Neural progenitor cell (in vitro differentiated cells): ENCODE data around the gene DNAJC8. TPM values are rescaled to one million over a fixed set of nuclear protein-coding genes. Genes with fewer than 3 reads are reported as not detected.
A peak's percentile ranks its signal among the peaks of the same experiment; 100 is the strongest.

Source experiments
- DNase-seq: peaks from one replicate; pipeline ENCODE4 v3.0.0-alpha.2; 2016; ENCODE audit warnings: low spot score
- H2AFZ ChIP-seq: fragments of 200-600 bp; sonication (generic); replicated peaks from 2 replicates; pipeline ENCODE4 v1.6.1; 2016; ENCODE audit warnings: antibody characterized with exemption
- H3F3A ChIP-seq: fragments of 200-600 bp; sonication (generic); 2 replicates; pipeline ENCODE4 v1.6.1; 2016; ENCODE audit warnings: antibody characterized with exemption, low read depth
- H3K27ac ChIP-seq: fragments of 200-600 bp; sonication (generic); 2 replicates; pipeline ENCODE4 v1.5.1; 2016; ENCODE audit warnings: mild to moderate bottlenecking
- H3K27me3 ChIP-seq: fragments of 200-600 bp; sonication (generic); 2 replicates; pipeline ENCODE4 v1.6.1; 2016; ENCODE audit warnings: mild to moderate bottlenecking, moderate library complexity
- H3K36me3 ChIP-seq: fragments of 200-600 bp; sonication (generic); 2 replicates; pipeline ENCODE4 v1.5.1; 2016
- H3K4me1 ChIP-seq: fragments of 200-600 bp; sonication (generic); 2 replicates; pipeline ENCODE4 v1.6.1; 2016; ENCODE audit warnings: mixed run types
- H3K4me2 ChIP-seq: fragments of 200-600 bp; sonication (generic); 2 replicates; pipeline ENCODE4 v1.6.1; 2016
- H3K4me3 ChIP-seq: fragments of 200-600 bp; sonication (generic); 2 replicates; pipeline ENCODE4 v1.5.1; 2016
- H3K79me2 ChIP-seq: fragments of 200-600 bp; sonication (generic); 2 replicates; pipeline ENCODE4 v1.6.1; 2016; ENCODE audit warnings: low read depth
- H3K9ac ChIP-seq: fragments of 200-600 bp; sonication (generic); 2 replicates; pipeline ENCODE4 v1.6.1; 2016
- H3K9me3 ChIP-seq: fragments of 200-600 bp; sonication (generic); 2 replicates; pipeline ENCODE4 v1.5.1; 2016; ENCODE audit warnings: low read depth
- H4K20me1 ChIP-seq: fragments of 200-600 bp; sonication (generic); 2 replicates; pipeline ENCODE4 v1.6.1; 2016; ENCODE audit warnings: low read depth
- H3K27ac Mint-ChIP-seq: 3 replicates; pipeline ENCODE4 v1.8.0; 2021; ENCODE audit warnings: mixed read lengths
- H3K27me3 Mint-ChIP-seq: 2 replicates; pipeline ENCODE4 v1.8.0; 2022; ENCODE audit warnings: low read depth, mild to moderate bottlenecking, inconsistent platforms, moderate library complexity, mixed read lengths; ENCODE audit not compliant: insufficient read depth
- H3K36me3 Mint-ChIP-seq: 3 replicates; pipeline ENCODE4 v1.8.0; 2021; ENCODE audit warnings: mixed read lengths
- H3K4me1 Mint-ChIP-seq: 3 replicates; pipeline ENCODE4 v1.8.0; 2021; ENCODE audit warnings: mixed read lengths
- H3K4me3 Mint-ChIP-seq: 3 replicates; pipeline ENCODE4 v1.8.0; 2021; ENCODE audit warnings: mild to moderate bottlenecking, moderate library complexity, mixed read lengths
- H3K9me3 Mint-ChIP-seq: 3 replicates; pipeline ENCODE4 v1.8.0; 2020; ENCODE audit warnings: mixed read lengths
- CTCF ChIP-seq: fragments of 200-600 bp; sonication (generic); IDR thresholded peaks from 2 replicates; pipeline ENCODE4 v1.5.1; 2017; ENCODE audit warnings: antibody characterized with exemption, mild to moderate bottlenecking
- EZH2 ChIP-seq: fragments of 200-600 bp; sonication (generic); IDR thresholded peaks from 2 replicates; pipeline ENCODE4 v1.6.1; 2017; ENCODE audit warnings: antibody characterized with exemption, mild to moderate bottlenecking, moderate library complexity
- EZH2phosphoT487 ChIP-seq: fragments of 200-600 bp; sonication (generic); IDR thresholded peaks from 2 replicates; pipeline ENCODE4 v1.6.1; 2017; ENCODE audit warnings: antibody characterized with exemption
- total RNA-seq: library from RNA; depleted of rRNA; stranded (reverse); fragments of >200 nt; gene quantifications from 2 replicates; pipeline ENCODE4 v1.2.3, GENCODE V29; 2015; ENCODE audit warnings: low replicate concordance

Gene DNAJC8
- total RNA-seq, 1 donor from 2014 or later, result 117 TPM

- no peaks in the 10 kb centered on the region for H3K9me3 Mint-ChIP-seq
- no peaks in the 10 kb centered on the region for H3K36me3 ChIP-seq
- no peaks in the 10 kb centered on the region for H3K79me2 ChIP-seq
- H4K20me1 ChIP-seq, result no peaks in the 10 kb centered on the region
- H3K27me3 ChIP-seq, result no peaks in the 10 kb centered on the region
- H3K9ac ChIP-seq, result no peak overlapping the region
- no peak overlapping the region for H3K4me2 ChIP-seq
- H3K36me3 Mint-ChIP-seq, result no peaks in the 10 kb centered on the region
- TF ChIP-seq CTCF (no peak), EZH2phosphoT487 (no peak), EZH2 (no peak)
- no peak overlapping the region for H2AFZ ChIP-seq
- peaks cover 6% of the 10 kb centered on the region for H3K27me3 Mint-ChIP-seq
- no peak overlapping the region for H3K4me3 ChIP-seq
- H3K4me1 Mint-ChIP-seq, result peaks cover 11% of the 10 kb centered on the region
- no peak for DNase-seq
- H3K27ac Mint-ChIP-seq, result no peak overlapping the region
- H3K4me3 Mint-ChIP-seq, result no peak overlapping the region
- H3F3A ChIP-seq, result no peaks in the 10 kb centered on the region
- H3K27ac ChIP-seq, result no peak overlapping the region
- no peaks in the 10 kb centered on the region for H3K9me3 ChIP-seq
- H3K4me1 ChIP-seq, result no peaks in the 10 kb centered on the region
Measured at GRCh38 chr1:28162151-28162550, 70.7 kb downstream of the DNAJC8 start.

GRCh38 chr1:28161751-28162150 is 71.1 kb downstream of the DNAJC8 start:
- H3K9me3 Mint-ChIP-seq, result no peaks in the 10 kb centered on the region
- Histone ChIP-seq H3K4me3 (no peak overlapping the region), H3K27me3 (no peaks in the 10 kb centered on the region), H3F3A (no peaks in the 10 kb centered on the region), H3K27ac (no peak overlapping the region), H3K9ac (no peak overlapping the region), H3K4me2 (no peak overlapping the region), H3K36me3 (no peaks in the 10 kb centered on the region), H3K79me2 (no peaks in the 10 kb centered on the region), H3K9me3 (no peaks in the 10 kb centered on the region), H2AFZ (no peak overlapping the region), H4K20me1 (no peaks in the 10 kb centered on the region), H3K4me1 (no peaks in the 10 kb centered on the region)
- H3K27ac Mint-ChIP-seq, result no peak overlapping the region
- H3K36me3 Mint-ChIP-seq, result no peaks in the 10 kb centered on the region
- no peak overlapping the region for H3K4me3 Mint-ChIP-seq
- peaks cover 6% of the 10 kb centered on the region for H3K27me3 Mint-ChIP-seq
- peaks cover 11% of the 10 kb centered on the region for H3K4me1 Mint-ChIP-seq
- TF ChIP-seq EZH2phosphoT487, result no peak
- no peak for DNase-seq

GRCh38 chr1:28160782-28161266 is 72.0 kb downstream of the DNAJC8 start:
- H3K4me3 Mint-ChIP-seq, result no peak overlapping the region
- H3K4me1 Mint-ChIP-seq, result peaks cover 11% of the 10 kb centered on the region
- Histone ChIP-seq H3K9me3 (no peaks in the 10 kb centered on the region), H3K4me2 (no peak overlapping the region), H3K27me3 (no peaks in the 10 kb centered on the region), H3K4me3 (no peak overlapping the region), H3F3A (no peaks in the 10 kb centered on the region), H4K20me1 (no peaks in the 10 kb centered on the region), H2AFZ (no peak overlapping the region), H3K4me1 (no peaks in the 10 kb centered on the region), H3K79me2 (no peaks in the 10 kb centered on the region), H3K9ac (no peak overlapping the region), H3K36me3 (no peaks in the 10 kb centered on the region), H3K27ac (no peak overlapping the region)
- H3K27me3 Mint-ChIP-seq, result peaks cover 6% of the 10 kb centered on the region
- no peak for DNase-seq
- no peaks in the 10 kb centered on the region for H3K36me3 Mint-ChIP-seq
- peak overlapping the region; percentile 31 for H3K27ac Mint-ChIP-seq
- TF ChIP-seq EZH2 (no peak), CTCF (no peak), EZH2phosphoT487 (no peak)
- H3K9me3 Mint-ChIP-seq, result no peaks in the 10 kb centered on the region

GRCh38 chr1:28159680-28160079 is 73.1 kb downstream of the DNAJC8 start:
- H3K4me3 Mint-ChIP-seq, result no peak overlapping the region
- Histone ChIP-seq H3F3A (no peaks in the 10 kb centered on the region), H3K9me3 (no peaks in the 10 kb centered on the region), H3K4me1 (no peaks in the 10 kb centered on the region), H3K36me3 (no peaks in the 10 kb centered on the region), H3K27ac (no peak overlapping the region), H3K4me3 (no peak overlapping the region), H4K20me1 (no peaks in the 10 kb centered on the region), H3K9ac (no peak overlapping the region), H3K27me3 (no peaks in the 10 kb centered on the region), H2AFZ (no peak overlapping the region), H3K4me2 (no peak overlapping the region), H3K79me2 (no peaks in the 10 kb centered on the region)
- TF ChIP-seq EZH2phosphoT487 (no peak), CTCF (no peak), EZH2 (no peak)
- no peak overlapping the region for H3K27ac Mint-ChIP-seq
- H3K9me3 Mint-ChIP-seq, result no peaks in the 10 kb centered on the region
- peaks cover 8% of the 10 kb centered on the region for H3K27me3 Mint-ChIP-seq
- H3K4me1 Mint-ChIP-seq, result peaks cover 9% of the 10 kb centered on the region
- no peaks in the 10 kb centered on the region for H3K36me3 Mint-ChIP-seq
- DNase-seq, result no peak
